WTC11 (cell line): ENCODE data around the gene IL1RAP.

Source experiments
- ATF2 ChIP-seq: sonication (generic); formaldehyde crosslinking; IDR thresholded peaks from 2 replicates; pipeline ENCODE4 v1.8.1; 2022; ENCODE audit warnings: low read depth, missing genetic modification reagents, borderline replicate concordance
- ATF6 ChIP-seq: sonication (generic); formaldehyde crosslinking; IDR thresholded peaks from 2 replicates; pipeline ENCODE4 v1.8.1; 2023; ENCODE audit warnings: mild to moderate bottlenecking, missing genetic modification reagents
- CTCF ChIP-seq: fragments of 200-600 bp; IDR thresholded peaks from 2 replicates; pipeline ENCODE4 v1.8.0; 2022; ENCODE audit warnings: antibody characterized with exemption
- MAX ChIP-seq: sonication (generic); formaldehyde crosslinking; IDR thresholded peaks from 2 replicates; pipeline ENCODE4 v1.8.0; 2022; ENCODE audit warnings: mild to moderate bottlenecking, missing genetic modification reagents
- MYBL2 ChIP-seq: sonication (generic); formaldehyde crosslinking; IDR thresholded peaks from 2 replicates; pipeline ENCODE4 v1.8.1; 2023; ENCODE audit warnings: mild to moderate bottlenecking, moderate library complexity, missing genetic modification reagents
- NFYB ChIP-seq: sonication (generic); formaldehyde crosslinking; conservative IDR thresholded peaks from 2 replicates; pipeline ENCODE4 v1.8.0; 2022; ENCODE audit warnings: low read depth, missing genetic modification reagents
- NR3C1 ChIP-seq: sonication (generic); formaldehyde crosslinking; conservative IDR thresholded peaks from 2 replicates; pipeline ENCODE4 v1.8.1; 2023; ENCODE audit warnings: low read depth, mild to moderate bottlenecking, missing genetic modification reagents
- ZNF121 ChIP-seq: sonication (generic); formaldehyde crosslinking; IDR thresholded peaks from 2 replicates; pipeline ENCODE4 v1.8.0; 2023; ENCODE audit warnings: missing genetic modification reagents
- ZNF263 ChIP-seq: sonication (generic); formaldehyde crosslinking; IDR thresholded peaks from 2 replicates; pipeline ENCODE4 v1.8.1; 2022; ENCODE audit warnings: low read depth, mild to moderate bottlenecking, moderate library complexity, missing genetic modification reagents
- ZNF416 ChIP-seq: fragments of 250-450 bp; sonication (Bioruptor Pico); IDR thresholded peaks from 2 replicates; pipeline ENCODE4 v1.9.0; 2021; ENCODE audit warnings: mild to moderate bottlenecking, inconsistent platforms

GRCh38 chr3:190580417-190580816 is 66.5 kb downstream of the IL1RAP start:
- TF ChIP-seq ZNF121 (CRISPR knock-in tag) (no peak), CTCF (no peak), ZNF263 (CRISPR knock-in tag) (no peak), ATF2 (CRISPR knock-in tag) (no peak), ATF6 (no peak), ZNF416 (CRISPR knock-in tag) (no peak), NR3C1 (CRISPR knock-in tag) (no peak), MAX (CRISPR knock-in tag) (no peak), NFYB (no peak), MYBL2 (CRISPR knock-in tag) (no peak)
